Measurements from ENCODE around the gene ARMC2. TPM values are rescaled to one million over a fixed set of nuclear protein-coding genes. Genes with fewer than 3 reads are reported as not detected.

ARMC2 gene
- total RNA-seq, 6 donors from 2014 or later, result 4.1 to 24.0 (median 7.8) TPM

DNA sequence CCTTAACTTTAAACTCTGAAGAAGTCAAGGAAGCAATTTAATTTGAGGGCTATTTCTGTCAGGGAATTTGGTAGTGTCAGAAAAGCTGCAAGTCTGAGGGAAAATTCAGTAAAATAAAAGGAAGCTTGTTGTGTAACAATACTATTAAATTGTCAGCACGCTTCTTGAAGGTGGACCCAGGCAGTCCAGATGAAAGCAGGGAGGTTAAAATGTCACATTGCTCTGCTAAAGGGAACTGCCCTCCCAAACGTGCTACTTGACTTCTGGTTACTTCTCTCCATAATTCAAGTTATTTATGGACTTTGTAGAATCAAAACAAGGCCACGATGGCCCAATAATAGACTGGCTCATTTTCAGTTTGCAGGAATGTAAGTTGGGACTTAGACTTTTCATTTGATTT is 28.2 kb upstream of the ARMC2 start:
- Histone ChIP-seq H3K27me3 (no peaks in the 10 kb centered on the region), H3K9me3 (peaks cover 0 to 4% (median under 1%) of the 10 kb centered on the region in 4 donors), H3K4me3 (no peak overlapping the region), H3K4me1 (no peaks in the 10 kb centered on the region), H3K27ac (no peak overlapping the region), H3K36me3 (no peaks in the 10 kb centered on the region)
- no peak for ATAC-seq (ENCODE audit: low FRiP score in 2 of 2)
- TF ChIP-seq, protein P1, sequence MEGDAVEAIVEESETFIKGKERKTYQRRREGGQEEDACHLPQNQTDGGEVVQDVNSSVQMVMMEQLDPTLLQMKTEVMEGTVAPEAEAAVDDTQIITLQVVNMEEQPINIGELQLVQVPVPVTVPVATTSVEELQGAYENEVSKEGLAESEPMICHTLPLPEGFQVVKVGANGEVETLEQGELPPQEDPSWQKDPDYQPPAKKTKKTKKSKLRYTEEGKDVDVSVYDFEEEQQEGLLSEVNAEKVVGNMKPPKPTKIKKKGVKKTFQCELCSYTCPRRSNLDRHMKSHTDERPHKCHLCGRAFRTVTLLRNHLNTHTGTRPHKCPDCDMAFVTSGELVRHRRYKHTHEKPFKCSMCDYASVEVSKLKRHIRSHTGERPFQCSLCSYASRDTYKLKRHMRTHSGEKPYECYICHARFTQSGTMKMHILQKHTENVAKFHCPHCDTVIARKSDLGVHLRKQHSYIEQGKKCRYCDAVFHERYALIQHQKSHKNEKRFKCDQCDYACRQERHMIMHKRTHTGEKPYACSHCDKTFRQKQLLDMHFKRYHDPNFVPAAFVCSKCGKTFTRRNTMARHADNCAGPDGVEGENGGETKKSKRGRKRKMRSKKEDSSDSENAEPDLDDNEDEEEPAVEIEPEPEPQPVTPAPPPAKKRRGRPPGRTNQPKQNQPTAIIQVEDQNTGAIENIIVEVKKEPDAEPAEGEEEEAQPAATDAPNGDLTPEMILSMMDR (IDR thresholded peaks at IDR 0.05), result no peak
- TF ChIP-seq POLR2AphosphoS5 (IDR thresholded peaks at IDR 0.05) (no peak), POLR2A (IDR thresholded peaks at IDR 0.05) (no peak), EP300 (IDR thresholded peaks at IDR 0.05) (no peak)
- no peak for DNase-seq
- WGBS, 2 donors, result 42 to 48% methylated on average over 3 of the region's 3 CpGs

GRCh38 chr6:108822401-108822800 is 25.8 kb upstream of the ARMC2 start:
- WGBS, 2 donors, result 93 to 97% methylated on average over 4 of the region's 4 CpGs
- H3K4me1 ChIP-seq, result no peaks in the 10 kb centered on the region

DNA sequence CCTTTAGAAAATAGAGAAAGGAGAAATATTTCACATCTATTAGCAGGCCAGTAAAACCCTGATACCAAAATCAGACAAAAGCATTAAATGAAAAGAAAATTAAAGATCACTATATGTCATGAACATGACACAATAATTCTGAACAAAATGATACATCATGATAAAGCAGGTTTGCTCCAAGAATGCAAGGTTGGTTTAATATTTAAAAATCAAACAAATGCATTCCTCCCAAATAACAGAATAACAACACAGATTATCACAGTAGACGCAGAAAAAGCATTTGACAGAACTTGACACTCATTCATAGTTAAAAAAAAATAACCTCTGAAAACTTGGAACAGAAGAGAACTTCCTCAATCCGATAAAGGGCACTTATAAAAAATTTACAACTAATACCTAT is 22.9 kb upstream of the ARMC2 start:
- ATAC-seq (ENCODE audit: low FRiP score in 2 of 2), result no peak
- 93% methylated on average over 2 of the region's 2 CpGs for WGBS, 2 donors
- Histone ChIP-seq H3K36me3 (no peaks in the 10 kb centered on the region), H3K9me3 (peaks cover 0 to 9% (median 3%) of the 10 kb centered on the region in 4 donors), H3K4me3 (no peak overlapping the region), H3K4me1 (no peaks in the 10 kb centered on the region), H3K27ac (no peak overlapping the region), H3K27me3 (no peaks in the 10 kb centered on the region)
- DNase-seq, result no peak
- TF ChIP-seq, protein P1 (IDR thresholded peaks at IDR 0.05), result no peak
- no peak for TF ChIP-seq POLR2A (IDR thresholded peaks at IDR 0.05)
- TF ChIP-seq EP300 (IDR thresholded peaks at IDR 0.05), result no peak
- no peak for TF ChIP-seq POLR2AphosphoS5 (IDR thresholded peaks at IDR 0.05)

More at GRCh38 chr6:108822401-108822800, 25.8 kb upstream of the ARMC2 start:
- no peak overlapping the region for H3K27ac ChIP-seq
- H3K4me3 ChIP-seq, result no peak overlapping the region
- H3K36me3 ChIP-seq, result no peaks in the 10 kb centered on the region
- H3K9me3 ChIP-seq, result peaks cover 0 to 9% (median 3%) of the 10 kb centered on the region in 4 donors
- no peak for DNase-seq
- H3K27me3 ChIP-seq, result no peaks in the 10 kb centered on the region
- no peak for ATAC-seq (ENCODE audit: low FRiP score in 2 of 2)
- TF ChIP-seq, protein P1 (IDR thresholded peaks at IDR 0.05), result no peak
- TF ChIP-seq POLR2AphosphoS5 (IDR thresholded peaks at IDR 0.05), result no peak
- TF ChIP-seq EP300 (IDR thresholded peaks at IDR 0.05), result no peak
- TF ChIP-seq POLR2A (IDR thresholded peaks at IDR 0.05), result no peak

DNA sequence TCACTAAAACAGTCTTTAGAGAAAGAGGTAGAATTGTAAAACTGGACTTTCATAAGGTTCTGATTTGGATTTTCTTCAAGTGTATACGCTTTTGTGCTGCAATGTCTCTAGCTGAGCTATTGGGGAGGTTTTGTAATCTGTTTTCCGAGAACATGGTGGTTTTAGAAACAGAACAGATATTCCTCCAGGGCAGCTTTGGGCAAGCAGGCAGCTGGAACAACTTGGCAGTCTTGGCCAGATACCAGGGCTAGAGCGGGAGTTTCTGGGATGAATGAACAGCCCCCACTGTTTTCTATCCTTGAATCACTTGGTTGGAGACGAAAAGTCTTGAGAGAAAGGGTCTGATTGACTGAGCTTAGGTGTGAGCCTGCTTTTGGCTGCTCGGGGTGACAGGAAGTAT is 17.1 kb upstream of the ARMC2 start:
- DNase-seq (no peak), ATAC-seq (ENCODE audit: low FRiP score in 2 of 2) (no peak)
- no peaks in the 10 kb centered on the region for H3K9me3 ChIP-seq
- no peaks in the 10 kb centered on the region for H3K36me3 ChIP-seq
- TF ChIP-seq EP300 (IDR thresholded peaks at IDR 0.05), result no peak
- TF ChIP-seq, protein P1 (IDR thresholded peaks at IDR 0.05), result no peak
- TF ChIP-seq POLR2AphosphoS5 (IDR thresholded peaks at IDR 0.05), result no peak
- no peak for TF ChIP-seq POLR2A (IDR thresholded peaks at IDR 0.05)
- no peak overlapping the region for H3K4me3 ChIP-seq
- H3K4me1 ChIP-seq, result no peaks in the 10 kb centered on the region
- no peaks in the 10 kb centered on the region for H3K27me3 ChIP-seq
- WGBS, 2 donors, result 76 to 81% methylated on average over 5 of the region's 5 CpGs
- no peak overlapping the region for H3K27ac ChIP-seq

DNA sequence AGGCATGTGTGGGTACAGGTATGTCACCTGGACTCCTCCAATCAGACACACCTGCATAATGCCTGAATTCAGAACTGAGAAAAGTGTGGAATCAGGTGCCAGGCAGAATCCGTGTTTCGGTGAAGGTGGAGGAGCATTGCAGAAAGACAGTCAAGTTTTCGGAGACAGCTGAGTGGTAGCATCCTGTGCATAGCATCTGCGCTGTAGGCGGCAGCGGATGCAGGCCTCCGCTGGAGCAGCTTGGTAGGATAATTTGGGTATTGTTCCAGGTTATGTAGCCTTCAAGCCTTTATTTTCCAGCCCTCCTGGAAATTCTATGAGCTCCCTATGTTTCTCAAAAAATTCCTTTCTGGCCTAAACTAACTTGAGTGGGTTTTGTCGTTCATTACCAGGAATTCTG is 15.5 kb upstream of the ARMC2 start:
- TF ChIP-seq EP300 (IDR thresholded peaks at IDR 0.05) (no peak), POLR2A (IDR thresholded peaks at IDR 0.05) (no peak), POLR2AphosphoS5 (IDR thresholded peaks at IDR 0.05) (no peak)

More for the DNA sequence above, 15.5 kb upstream of the ARMC2 start:
- no peak overlapping the region for H3K27ac ChIP-seq
- WGBS, 2 donors, result 94 to 98% methylated on average over 8 of the region's 8 CpGs
- ATAC-seq (ENCODE audit: low FRiP score in 2 of 2) (no peak), DNase-seq (no peak)
- H3K36me3 ChIP-seq, result no peaks in the 10 kb centered on the region
- peaks cover 3 to 7% (median 5%) of the 10 kb centered on the region in 4 donors for H3K4me1 ChIP-seq
- no peak overlapping the region for H3K4me3 ChIP-seq
- H3K9me3 ChIP-seq, result no peaks in the 10 kb centered on the region
- no peaks in the 10 kb centered on the region for H3K27me3 ChIP-seq
